AG09319 (cell line): ENCODE measurements around the gene TFAP2C.

Source experiments
- DNase-seq: peaks from one replicate; pipeline ENCODE4 v3.0.0-alpha.2; 2010; ENCODE audit warnings: low read depth; ENCODE audit errors: extremely low read depth
- CTCF ChIP-seq: IDR thresholded peaks from 2 replicates; pipeline ENCODE4 v1.5.1; 2011; ENCODE audit warnings: low read depth, mild to moderate bottlenecking, inconsistent platforms, low read length, moderate library complexity

The TFAP2C gene

DNA sequence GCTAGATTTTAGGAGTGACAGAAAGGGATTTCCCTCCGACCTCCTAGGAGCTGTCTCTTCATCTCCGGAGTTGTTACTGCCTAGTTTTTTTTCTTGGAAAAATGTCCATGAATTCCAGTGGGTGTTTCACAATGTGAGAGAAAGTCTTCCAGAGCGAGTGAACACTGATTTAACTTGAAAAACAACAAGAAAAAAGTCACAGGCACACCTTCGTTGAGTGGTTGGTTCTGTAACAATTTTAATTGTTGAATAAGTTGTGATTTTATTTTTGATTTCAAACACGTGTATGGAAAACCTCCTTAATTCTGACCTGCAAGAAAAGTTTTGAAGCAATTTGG, 2.9 kb downstream of the TFAP2C start:
- no peak for DNase-seq

GRCh38 chr20:56634307-56634706, 5.2 kb downstream of the TFAP2C start:
- no peak for DNase-seq
- TF ChIP-seq CTCF = no peak

More for the DNA sequence above, 2.9 kb downstream of the TFAP2C start:
- TF ChIP-seq CTCF = no peak

GRCh38 chr20:56634735-56635385, 5.8 kb downstream of the TFAP2C start:
- no peak for TF ChIP-seq CTCF
- DNase-seq = no peak

DNA sequence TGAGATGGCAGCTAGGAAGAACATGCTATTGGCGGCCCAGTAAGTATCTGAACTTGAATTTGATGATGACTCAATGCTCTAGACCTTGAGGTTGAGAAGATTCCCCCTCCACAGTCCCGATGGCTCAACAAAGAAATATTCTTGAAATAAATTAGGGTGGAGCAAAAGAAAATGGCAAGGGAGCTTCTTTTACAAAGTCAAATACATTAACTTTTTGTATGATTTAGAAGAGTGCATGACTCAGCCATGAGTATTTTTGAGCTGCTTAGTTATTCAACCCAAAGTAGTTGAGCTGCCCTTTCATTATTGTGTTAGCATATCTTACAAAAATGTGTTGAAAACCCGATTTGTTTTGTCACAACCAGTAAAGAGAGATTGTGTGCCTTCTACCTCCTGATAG, 7.6 kb downstream of the TFAP2C start:
- DNase-seq = peak; percentile 61
- TF ChIP-seq CTCF = no peak

DNA sequence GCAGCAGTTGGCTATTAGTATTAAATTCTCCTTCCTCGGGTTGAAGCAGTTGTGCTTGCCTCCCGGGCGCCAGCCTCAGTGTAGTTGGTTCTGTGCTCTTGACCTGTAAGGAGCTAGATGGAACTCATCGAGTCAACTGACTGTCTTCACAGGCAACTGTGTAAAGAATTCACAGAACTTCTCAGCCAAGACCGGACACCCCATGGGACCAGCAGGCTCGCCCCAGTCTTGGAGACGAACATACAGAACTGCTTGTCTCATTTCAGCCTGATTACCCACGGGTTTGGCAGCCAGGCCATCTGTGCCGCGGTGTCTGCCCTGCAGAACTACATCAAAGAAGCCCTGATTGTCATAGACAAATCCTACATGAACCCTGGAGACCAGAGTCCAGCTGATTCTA, 8.5 kb downstream of the TFAP2C start:
- TF ChIP-seq CTCF = no peak
- no peak for DNase-seq

DNA sequence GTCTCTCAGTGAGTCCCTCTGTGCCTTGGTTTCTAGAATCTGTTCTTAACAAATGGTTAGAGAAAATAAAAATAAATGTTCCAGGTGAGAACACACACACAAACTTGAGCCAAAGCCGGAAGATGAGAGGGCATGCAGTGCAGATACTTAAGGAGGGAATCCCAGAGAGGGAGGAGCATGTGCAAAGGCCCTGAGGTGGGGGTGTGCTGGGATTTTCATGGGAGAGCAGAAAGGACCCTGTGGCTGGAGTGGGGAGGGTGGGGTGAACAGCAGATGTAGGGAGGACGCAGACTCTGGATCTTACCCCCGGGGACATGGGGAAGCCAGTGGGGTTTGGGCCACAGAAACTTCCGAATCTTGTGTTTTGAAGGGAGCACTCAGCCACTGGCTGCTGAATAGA, 17.5 kb downstream of the TFAP2C start:
- TF ChIP-seq CTCF = no peak

DNA sequence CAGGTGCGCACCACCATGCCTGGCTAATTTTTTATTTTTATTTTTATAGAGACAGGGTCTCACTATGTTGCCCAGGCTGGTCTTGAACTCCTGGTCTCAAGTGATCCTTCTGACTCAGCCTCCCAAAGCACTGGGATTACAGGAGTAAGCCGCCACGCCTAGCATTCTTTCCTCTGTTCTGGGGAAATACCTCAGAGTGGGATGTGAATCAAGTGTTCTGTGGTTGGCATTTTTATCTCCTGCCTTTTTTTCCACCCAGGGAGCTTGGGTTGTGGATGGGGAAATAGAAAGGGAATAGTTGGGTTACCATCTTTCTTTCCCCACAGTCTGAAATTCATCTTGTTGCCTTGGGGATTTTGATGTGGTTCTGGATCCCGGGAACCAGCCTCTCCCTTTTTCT, 24.1 kb downstream of the TFAP2C start:
- no peak for DNase-seq
- TF ChIP-seq CTCF = no peak

More for the DNA sequence above, 17.5 kb downstream of the TFAP2C start:
- DNase-seq = no peak
